ENCODE data around the gene RBM38.
"Not testable (repeated sequence)": the region's sequence is repeated elsewhere in the genome, so short reads cannot be mapped to it uniquely, and the experiment has no call there.

RBM38 gene

DNA sequence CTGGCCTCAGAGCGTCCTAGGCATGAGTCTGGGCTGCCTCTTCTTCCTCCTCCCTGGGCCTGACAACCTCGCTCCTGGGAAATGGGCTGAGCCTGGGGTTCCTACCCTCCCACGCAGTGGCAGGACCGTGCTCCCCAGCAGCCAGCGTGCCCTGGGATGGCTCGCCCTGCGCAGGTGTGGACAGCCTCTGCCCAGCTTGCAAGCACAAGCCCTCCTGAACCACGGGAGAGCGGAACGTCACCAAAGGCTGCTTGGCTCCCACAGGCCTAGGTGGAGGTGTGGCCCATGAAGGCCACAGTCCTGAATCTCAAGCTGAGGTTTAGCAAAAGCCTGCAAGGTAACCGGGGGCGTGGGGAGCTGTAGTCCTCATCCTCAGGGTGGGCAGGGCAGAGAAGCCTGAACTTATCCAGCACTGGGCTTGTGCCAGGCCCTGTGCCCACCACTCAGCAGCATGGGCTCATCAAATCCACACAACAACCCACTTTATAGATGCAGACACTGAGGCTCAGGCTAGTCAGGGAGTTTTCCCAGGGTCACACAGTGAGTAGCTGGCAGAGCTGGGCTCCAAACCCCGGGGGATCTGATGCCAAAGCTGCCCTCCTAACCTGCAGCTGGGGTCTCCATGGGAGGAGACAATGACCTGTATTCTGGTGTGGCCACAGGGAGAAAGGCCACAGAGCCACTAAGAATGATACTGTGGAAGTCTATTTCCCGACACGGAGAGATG lies 25.3 kb downstream of the RBM38 start:
- no peaks in the 10 kb centered on the region for H3K9me2 ChIP-seq (replicated peaks; ENCODE audit: insufficient read depth, low read length)
- H3K9me3 ChIP-seq (replicated peaks; ENCODE audit: insufficient read depth, low read length), result no peaks in the 10 kb centered on the region
- no peak overlapping the region for H3K4me2 ChIP-seq (ENCODE audit: low read depth, low read length)
- no peaks in the 10 kb centered on the region for H3K36me3 ChIP-seq (replicated peaks; ENCODE audit: insufficient read depth, low read length)
- H3K4me3 ChIP-seq (ENCODE audit: low read length), result no peak overlapping the region
- H3K27ac ChIP-seq (ENCODE audit: low read length), result no peak overlapping the region
- H3F3A ChIP-seq (ENCODE audit: insufficient read depth, low read length), result peaks cover 8% of the 10 kb centered on the region
- H2AFZ ChIP-seq (ENCODE audit: low read length), result no peak overlapping the region
- no peak overlapping the region for H3K9ac ChIP-seq (ENCODE audit: low read length)
- H3K4me1 ChIP-seq (ENCODE audit: low read length), result peaks cover 14% of the 10 kb centered on the region
- no peaks in the 10 kb centered on the region for H3K27me3 ChIP-seq (replicated peaks; ENCODE audit: insufficient read depth, low read length)
- no peaks in the 10 kb centered on the region for H3K79me2 ChIP-seq (ENCODE audit: low read length)
- DNase-seq, result no peak
- H4K20me1 ChIP-seq (ENCODE audit: insufficient read depth, low read length), result no peaks in the 10 kb centered on the region
- no peak for TF ChIP-seq EZH2 (optimal IDR thresholded peaks at IDR 0.05; ENCODE audit: low read depth, low read length)
- TF ChIP-seq, protein P1, sequence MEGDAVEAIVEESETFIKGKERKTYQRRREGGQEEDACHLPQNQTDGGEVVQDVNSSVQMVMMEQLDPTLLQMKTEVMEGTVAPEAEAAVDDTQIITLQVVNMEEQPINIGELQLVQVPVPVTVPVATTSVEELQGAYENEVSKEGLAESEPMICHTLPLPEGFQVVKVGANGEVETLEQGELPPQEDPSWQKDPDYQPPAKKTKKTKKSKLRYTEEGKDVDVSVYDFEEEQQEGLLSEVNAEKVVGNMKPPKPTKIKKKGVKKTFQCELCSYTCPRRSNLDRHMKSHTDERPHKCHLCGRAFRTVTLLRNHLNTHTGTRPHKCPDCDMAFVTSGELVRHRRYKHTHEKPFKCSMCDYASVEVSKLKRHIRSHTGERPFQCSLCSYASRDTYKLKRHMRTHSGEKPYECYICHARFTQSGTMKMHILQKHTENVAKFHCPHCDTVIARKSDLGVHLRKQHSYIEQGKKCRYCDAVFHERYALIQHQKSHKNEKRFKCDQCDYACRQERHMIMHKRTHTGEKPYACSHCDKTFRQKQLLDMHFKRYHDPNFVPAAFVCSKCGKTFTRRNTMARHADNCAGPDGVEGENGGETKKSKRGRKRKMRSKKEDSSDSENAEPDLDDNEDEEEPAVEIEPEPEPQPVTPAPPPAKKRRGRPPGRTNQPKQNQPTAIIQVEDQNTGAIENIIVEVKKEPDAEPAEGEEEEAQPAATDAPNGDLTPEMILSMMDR (IDR thresholded peaks at IDR 0.05; ENCODE audit: low read length), result no peak
- TF ChIP-seq EZH2phosphoT487 (IDR thresholded peaks at IDR 0.05; ENCODE audit: low read length), result no peak

DNA sequence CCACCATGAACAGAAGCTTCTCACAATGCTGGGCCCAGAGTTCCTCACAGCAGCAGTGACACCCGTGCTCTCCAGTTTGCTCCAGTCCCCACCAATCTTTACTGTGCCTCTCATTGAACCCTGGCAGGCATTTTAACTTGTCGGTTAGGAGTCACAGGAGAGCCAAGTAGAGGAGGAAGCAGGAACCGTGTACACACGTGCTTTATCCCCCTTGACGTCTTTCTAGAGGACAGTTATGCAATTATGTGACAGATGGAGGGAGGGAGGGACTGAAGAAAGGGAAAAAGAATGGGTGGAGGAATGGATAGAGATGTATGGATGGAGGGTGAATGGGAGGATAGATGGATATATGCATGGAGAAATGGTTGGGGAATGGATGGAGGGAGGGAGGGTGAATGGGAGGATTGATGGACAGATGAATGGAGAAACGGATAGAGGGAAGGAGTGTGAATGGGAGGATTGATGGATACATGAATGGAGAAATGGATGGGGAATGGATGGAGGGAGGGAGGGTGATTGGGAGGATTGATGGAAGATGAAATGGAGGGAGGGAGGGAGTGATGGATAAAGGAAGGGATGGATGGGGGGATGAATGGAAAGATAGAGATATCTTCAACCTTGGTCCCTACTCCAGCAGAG lies 26.0 kb downstream of the RBM38 start:
- TF ChIP-seq EZH2phosphoT487 (IDR thresholded peaks at IDR 0.05; ENCODE audit: low read length) (no peak), EZH2 (optimal IDR thresholded peaks at IDR 0.05; ENCODE audit: low read depth, low read length) (no peak)
- TF ChIP-seq, protein P1 (IDR thresholded peaks at IDR 0.05; ENCODE audit: low read length), result no peak
- Histone ChIP-seq H3K4me3 (ENCODE audit: low read length) (no peak overlapping the region), H3F3A (ENCODE audit: insufficient read depth, low read length) (peaks cover 8% of the 10 kb centered on the region), H4K20me1 (ENCODE audit: insufficient read depth, low read length) (no peaks in the 10 kb centered on the region), H3K9me3 (replicated peaks; ENCODE audit: insufficient read depth, low read length) (no peaks in the 10 kb centered on the region), H3K4me2 (ENCODE audit: low read depth, low read length) (no peak overlapping the region), H3K9me2 (replicated peaks; ENCODE audit: insufficient read depth, low read length) (no peaks in the 10 kb centered on the region), H3K27ac (ENCODE audit: low read length) (no peak overlapping the region), H3K9ac (ENCODE audit: low read length) (no peak overlapping the region), H3K36me3 (replicated peaks; ENCODE audit: insufficient read depth, low read length) (no peaks in the 10 kb centered on the region), H2AFZ (ENCODE audit: low read length) (no peak overlapping the region), H3K4me1 (ENCODE audit: low read length) (peaks cover 14% of the 10 kb centered on the region), H3K79me2 (ENCODE audit: low read length) (no peaks in the 10 kb centered on the region), H3K27me3 (replicated peaks; ENCODE audit: insufficient read depth, low read length) (no peaks in the 10 kb centered on the region)
- DNase-seq, result no peak

GRCh38 chr20:57417830-57418780 lies 26.9 kb downstream of the RBM38 start:
- no peaks in the 10 kb centered on the region for H3K27me3 ChIP-seq (replicated peaks; ENCODE audit: insufficient read depth, low read length)
- no peak overlapping the region for H3K4me3 ChIP-seq (ENCODE audit: low read length)
- peak; percentile 92 for DNase-seq
- no peak overlapping the region for H2AFZ ChIP-seq (ENCODE audit: low read length)
- H3K36me3 ChIP-seq (replicated peaks; ENCODE audit: insufficient read depth, low read length), result no peaks in the 10 kb centered on the region
- peaks cover 8% of the 10 kb centered on the region for H3F3A ChIP-seq (ENCODE audit: insufficient read depth, low read length)
- no peaks in the 10 kb centered on the region for H3K9me2 ChIP-seq (replicated peaks; ENCODE audit: insufficient read depth, low read length)
- peak overlapping the region; percentile 35; the same call in 1 of the 2 replicates for H3K27ac ChIP-seq (ENCODE audit: low read length)
- no peaks in the 10 kb centered on the region for H4K20me1 ChIP-seq (ENCODE audit: insufficient read depth, low read length)
- H3K9ac ChIP-seq (ENCODE audit: low read length), result peak overlapping the region; percentile 17; the same call in 1 of the 2 replicates
- H3K9me3 ChIP-seq (replicated peaks; ENCODE audit: insufficient read depth, low read length), result no peaks in the 10 kb centered on the region
- H3K79me2 ChIP-seq (ENCODE audit: low read length), result no peaks in the 10 kb centered on the region
- peak overlapping the region; percentile 50 for H3K4me2 ChIP-seq (ENCODE audit: low read depth, low read length)
- peaks cover 14% of the 10 kb centered on the region for H3K4me1 ChIP-seq (ENCODE audit: low read length)
- TF ChIP-seq EZH2 (optimal IDR thresholded peaks at IDR 0.05; ENCODE audit: low read depth, low read length) (no peak), EZH2phosphoT487 (IDR thresholded peaks at IDR 0.05; ENCODE audit: low read length) (no peak)
- TF ChIP-seq, protein P1 (IDR thresholded peaks at IDR 0.05; ENCODE audit: low read length), result no peak

GRCh38 chr20:57419479-57419878 lies 28.3 kb downstream of the RBM38 start:
- not testable (repeated sequence) for H4K20me1 ChIP-seq (ENCODE audit: insufficient read depth, low read length); H3F3A ChIP-seq (ENCODE audit: insufficient read depth, low read length); H3K36me3 ChIP-seq (replicated peaks; ENCODE audit: insufficient read depth, low read length); H3K9me3 ChIP-seq (replicated peaks; ENCODE audit: insufficient read depth, low read length); H3K9ac ChIP-seq (ENCODE audit: low read length); H3K27ac ChIP-seq (ENCODE audit: low read length); H3K4me3 ChIP-seq (ENCODE audit: low read length); H3K9me2 ChIP-seq (replicated peaks; ENCODE audit: insufficient read depth, low read length); H3K79me2 ChIP-seq (ENCODE audit: low read length); H2AFZ ChIP-seq (ENCODE audit: low read length); DNase-seq; H3K27me3 ChIP-seq (replicated peaks; ENCODE audit: insufficient read depth, low read length)
- H3K4me2 ChIP-seq (ENCODE audit: low read depth, low read length), result peak overlapping the region; percentile 50; the same call in 1 of the 2 replicates
- peaks cover 14% of the 10 kb centered on the region for H3K4me1 ChIP-seq (ENCODE audit: low read length)
